ENCODE measurements around the gene INPP4B.

Gene INPP4B

DNA sequence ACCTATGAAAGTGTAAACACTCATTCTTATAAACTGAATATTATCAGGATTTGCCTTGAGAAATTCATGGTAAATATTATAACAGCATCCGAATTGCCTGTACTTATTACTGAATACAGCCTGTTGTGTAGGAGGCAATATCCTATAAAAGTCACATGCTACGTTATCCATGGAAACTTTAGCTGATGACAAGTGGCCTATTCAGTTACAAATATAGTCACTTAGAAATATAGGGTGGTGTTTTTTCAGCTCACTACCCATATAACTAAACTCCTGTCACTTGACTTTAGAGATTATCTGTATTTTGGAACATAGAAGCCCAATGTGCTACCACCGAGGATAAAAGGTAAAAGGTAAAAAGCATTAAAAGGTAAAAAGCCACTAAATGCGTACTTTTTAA is 493.4 kb downstream of the INPP4B start:
- no peak for DNase-seq (ENCODE audit: low read depth in 2 of 2)

DNA sequence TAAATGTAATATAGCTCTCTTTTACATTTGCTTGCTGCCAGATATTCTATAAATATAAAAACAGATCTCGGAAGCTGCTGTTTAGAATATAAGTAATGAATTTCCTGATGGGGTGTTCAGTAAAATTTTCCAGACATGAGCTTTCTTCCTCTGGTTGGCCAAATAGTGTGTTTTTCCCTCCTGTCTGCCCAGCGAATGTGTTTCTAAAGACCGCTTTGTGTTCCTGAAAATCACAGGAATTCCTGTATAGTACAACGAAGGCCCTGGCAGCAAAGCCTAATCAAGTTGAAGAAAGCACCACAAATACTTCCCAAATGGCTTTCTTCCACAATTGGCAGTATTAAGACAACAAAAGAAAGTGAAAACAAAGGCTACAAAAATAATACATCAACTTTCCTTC is 494.1 kb downstream of the INPP4B start:
- DNase-seq (ENCODE audit: low read depth in 2 of 2), result no peak

GRCh38 chr4:142350871-142351270 is 495.2 kb downstream of the INPP4B start:
- DNase-seq (ENCODE audit: low read depth in 2 of 2), result no peak

- DNase-seq (ENCODE audit: low read depth in 2 of 2), result no peak
Measured at GRCh38 chr4:142348613-142349021, 497.5 kb downstream of the INPP4B start.

GRCh38 chr4:142347241-142347640 is 498.9 kb downstream of the INPP4B start:
- DNase-seq (ENCODE audit: low read depth in 2 of 2), result no peak

DNA sequence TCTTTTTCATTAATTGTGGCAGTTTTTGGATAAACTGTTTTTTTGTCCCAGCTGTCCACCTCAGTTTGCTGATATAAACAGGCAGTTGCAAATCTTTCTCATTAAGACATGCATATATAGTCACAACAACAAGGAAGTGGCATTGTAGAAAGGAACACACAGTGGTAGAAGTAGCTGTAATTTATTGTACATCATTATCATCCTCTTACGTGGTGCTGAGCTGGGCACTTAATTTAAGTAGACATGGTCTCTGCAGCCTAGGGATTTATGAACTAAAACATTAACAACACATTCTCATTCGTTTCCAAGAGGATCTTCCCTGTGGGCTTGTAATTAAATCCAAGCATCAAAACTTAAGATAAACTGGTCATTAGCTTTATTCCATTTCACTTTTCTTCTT is 500.2 kb downstream of the INPP4B start:
- DNase-seq (ENCODE audit: low read depth in 2 of 2), result no peak

GRCh38 chr4:142341268-142341667 is 504.8 kb downstream of the INPP4B start:
- no peak for DNase-seq (ENCODE audit: low read depth in 2 of 2)

DNA sequence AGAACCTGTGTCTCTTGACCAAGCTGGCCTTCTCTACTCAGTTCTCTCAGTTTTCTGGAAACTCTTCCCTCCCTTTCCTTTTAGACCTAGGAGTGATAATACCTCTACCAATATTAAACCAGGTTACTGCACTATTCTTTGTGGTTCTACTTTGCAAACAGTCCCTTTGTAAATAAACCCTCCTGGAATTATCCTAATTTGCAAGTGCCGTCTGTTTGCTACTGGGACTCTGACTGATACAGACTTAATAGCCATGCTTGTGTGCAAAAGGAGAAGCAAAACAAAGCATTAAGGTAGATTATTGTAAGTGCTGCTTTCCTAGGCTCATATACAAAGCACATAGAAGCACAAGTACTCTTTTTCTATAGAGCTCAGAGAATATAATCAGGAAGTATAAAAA is 507.0 kb downstream of the INPP4B start:
- no peak for DNase-seq (ENCODE audit: low read depth in 2 of 2)

DNA sequence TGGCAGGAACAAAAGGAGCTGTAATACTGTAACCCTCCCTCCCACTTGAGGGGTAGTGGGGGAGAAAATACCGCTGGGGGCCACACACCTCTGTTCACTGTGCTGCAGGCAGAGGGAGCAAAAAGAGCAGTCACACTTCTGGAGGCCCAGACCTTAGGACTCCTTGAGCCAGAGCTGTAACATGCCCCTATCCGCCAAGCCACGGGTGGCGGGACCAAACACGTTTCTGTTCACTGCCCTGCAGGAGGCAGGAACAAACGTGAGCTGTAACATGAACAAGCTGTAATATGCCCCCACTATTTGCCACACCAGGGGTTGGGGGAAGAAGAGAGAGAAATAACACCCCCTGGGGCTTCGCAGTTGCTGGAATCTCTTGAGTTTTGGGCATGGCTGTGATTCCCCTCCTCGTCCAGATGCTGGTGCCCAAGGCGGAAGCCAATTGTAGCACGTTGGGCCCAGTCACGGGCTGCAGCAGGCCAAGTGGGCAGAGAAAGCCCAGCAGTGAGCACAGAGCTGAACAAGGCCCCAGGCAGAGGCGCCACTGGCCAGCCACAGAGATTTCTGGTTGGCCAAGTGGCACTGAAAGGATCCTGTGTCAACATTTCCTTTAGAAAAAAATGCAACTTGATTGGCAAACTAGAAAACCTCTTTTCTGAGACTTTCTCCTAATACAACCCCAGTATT is 509.7 kb downstream of the INPP4B start:
- DNase-seq (ENCODE audit: low read depth in 2 of 2), result no peak

DNA sequence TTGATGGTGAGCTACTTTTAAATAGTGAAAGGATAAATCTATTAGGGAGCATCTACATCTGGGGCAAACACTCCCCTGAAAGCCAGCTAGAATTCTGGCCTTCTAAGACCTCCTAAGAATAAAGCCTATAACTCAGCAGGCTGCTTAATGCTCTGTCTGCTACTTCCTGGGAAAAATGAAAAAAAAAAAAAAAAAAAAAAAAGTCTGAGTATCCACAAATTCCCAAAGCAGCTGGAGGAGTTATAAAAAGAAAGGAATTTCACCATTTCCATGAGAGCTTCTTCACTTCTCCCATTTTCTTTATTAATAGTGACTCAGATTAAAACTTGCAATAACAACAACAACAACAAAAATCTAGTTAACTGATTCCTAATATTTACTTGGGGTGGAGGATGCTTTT is 511.2 kb downstream of the INPP4B start:
- DNase-seq (ENCODE audit: low read depth in 2 of 2), result no peak

GRCh38 chr4:142331646-142332045 is 514.5 kb downstream of the INPP4B start:
- no peak for DNase-seq (ENCODE audit: low read depth in 2 of 2)

DNA sequence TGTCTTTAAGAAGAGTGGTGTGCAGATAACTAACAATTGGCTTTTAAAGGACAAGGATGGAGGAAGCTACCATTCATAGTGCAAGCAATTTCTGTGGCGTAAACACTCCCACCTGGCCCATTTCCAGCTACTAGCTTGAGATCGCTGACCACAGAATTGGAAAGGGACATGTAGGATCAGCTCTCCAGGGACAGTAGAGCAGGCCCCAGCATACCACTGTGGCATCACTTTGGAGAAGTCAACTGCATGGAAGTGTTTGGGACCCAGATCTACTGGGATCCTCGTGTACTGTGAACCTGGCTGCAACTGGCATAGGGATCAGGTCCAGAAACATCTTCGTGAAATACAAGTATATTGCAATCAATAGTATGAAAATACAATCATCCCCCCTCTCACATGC is 515.0 kb downstream of the INPP4B start:
- no peak for DNase-seq (ENCODE audit: low read depth in 2 of 2)

DNA sequence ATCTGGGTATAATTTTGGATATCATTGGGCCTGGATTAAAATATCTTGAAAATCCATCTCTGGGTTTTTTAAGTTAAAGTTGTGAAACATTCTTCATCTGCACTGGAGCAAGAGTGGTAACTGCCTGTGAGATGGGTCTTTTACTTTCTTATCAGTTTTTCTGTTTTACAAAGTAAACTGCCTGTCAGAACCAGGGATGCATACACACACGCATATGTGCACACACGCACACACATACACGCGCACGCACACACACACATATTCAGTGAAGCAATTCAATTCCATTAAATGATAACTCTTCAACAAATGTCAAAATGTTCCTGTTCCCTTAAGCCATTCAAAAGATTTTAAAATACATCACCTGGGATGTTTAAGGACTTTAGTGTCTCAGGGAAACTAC is 515.8 kb downstream of the INPP4B start:
- DNase-seq (ENCODE audit: low read depth in 2 of 2), result no peak

GRCh38 chr4:142329313-142329712 is 516.8 kb downstream of the INPP4B start:
- no peak for DNase-seq (ENCODE audit: low read depth in 2 of 2)

- DNase-seq (ENCODE audit: low read depth in 2 of 2), result no peak
Measured at GRCh38 chr4:142326181-142326580, 519.9 kb downstream of the INPP4B start.

DNA sequence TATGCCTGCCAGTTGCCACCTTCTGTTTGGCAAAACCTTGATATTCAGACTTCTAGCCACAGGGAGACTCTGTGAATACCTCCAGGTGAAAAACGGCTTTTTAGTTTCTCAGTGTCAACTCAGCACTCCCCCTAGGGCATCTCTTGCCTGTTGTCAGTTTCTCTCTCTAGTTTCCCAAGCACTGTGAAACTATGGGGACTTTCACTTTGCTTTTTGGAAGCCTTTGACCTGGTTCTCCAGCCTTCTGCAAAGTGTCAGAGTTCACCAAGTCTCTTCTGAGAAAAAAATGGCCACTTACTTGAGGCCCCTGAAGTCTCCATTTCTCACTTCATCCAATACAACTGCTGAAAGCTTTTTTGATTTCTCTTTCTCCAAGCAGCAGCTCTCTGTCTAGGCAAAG is 521.5 kb downstream of the INPP4B start:
- no peak for DNase-seq (ENCODE audit: low read depth in 2 of 2)

GRCh38 chr4:142322996-142323395 is 523.1 kb downstream of the INPP4B start:
- no peak for DNase-seq (ENCODE audit: low read depth in 2 of 2)

GRCh38 chr4:142318280-142318679 is 527.8 kb downstream of the INPP4B start:
- no peak for DNase-seq (ENCODE audit: low read depth in 2 of 2)

GRCh38 chr4:142316913-142317312 is 529.2 kb downstream of the INPP4B start:
- no peak for DNase-seq (ENCODE audit: low read depth in 2 of 2)

GRCh38 chr4:142316025-142316424 is 530.1 kb downstream of the INPP4B start:
- no peak for DNase-seq (ENCODE audit: low read depth in 2 of 2)

DNA sequence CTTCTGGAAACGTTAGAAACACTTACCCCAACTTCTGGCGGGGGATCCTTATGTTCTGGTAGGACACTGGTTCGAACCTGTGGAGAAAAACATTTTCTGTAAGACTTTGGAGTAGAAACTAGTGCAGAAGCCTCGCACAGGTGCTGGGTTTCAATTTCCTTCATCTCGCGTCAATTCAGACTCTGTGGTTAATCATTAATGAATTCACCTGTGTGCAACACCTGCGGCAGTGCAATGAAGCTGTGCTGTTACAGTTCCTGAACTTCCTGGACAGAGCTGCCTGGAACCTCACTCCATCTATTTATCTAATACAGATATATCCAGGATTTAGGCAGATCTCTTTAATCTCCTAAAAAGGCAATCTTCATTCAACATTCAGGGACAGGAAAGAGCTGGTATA is 531.4 kb downstream of the INPP4B start:
- DNase-seq (ENCODE audit: low read depth in 2 of 2), result no peak

DNA sequence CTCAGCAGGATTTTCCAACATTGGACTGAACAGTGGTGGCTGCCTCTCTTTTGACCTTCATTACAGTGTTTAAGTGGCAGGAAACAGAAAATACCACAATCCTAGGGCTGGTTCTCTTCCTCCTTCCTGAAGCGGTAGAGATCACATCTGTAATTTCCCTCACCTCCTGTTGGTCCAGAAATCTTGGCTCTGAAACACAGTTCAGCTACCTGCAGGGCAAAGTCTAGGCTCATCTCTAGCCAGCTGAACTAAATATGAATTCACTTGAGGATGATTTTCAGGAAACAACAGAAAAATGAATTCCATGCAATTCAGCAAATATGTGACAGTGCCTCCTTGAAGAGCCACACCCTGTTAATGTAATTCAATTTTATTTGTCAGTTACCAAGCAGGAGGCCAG is 531.9 kb downstream of the INPP4B start:
- DNase-seq (ENCODE audit: low read depth in 2 of 2), result no peak

DNA sequence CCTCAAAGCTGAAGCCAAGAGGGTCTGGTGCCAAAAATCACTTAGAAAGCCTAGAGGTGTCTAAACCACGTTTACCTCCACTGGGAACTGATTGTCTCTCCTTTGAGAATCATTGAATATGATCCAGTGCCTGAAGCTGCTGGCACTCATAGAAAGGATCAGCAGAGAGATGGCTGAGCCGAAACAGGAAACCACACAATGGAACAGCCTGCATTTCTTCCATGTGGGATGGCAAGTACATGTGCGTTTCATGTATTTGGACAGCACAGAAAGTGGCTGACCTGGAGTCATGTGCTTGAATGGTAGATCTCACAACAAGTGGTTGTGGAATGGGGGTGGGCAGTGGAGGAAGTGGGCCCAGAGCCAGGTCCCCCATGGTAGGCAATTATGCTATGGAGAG is 533.7 kb downstream of the INPP4B start:
- DNase-seq (ENCODE audit: low read depth in 2 of 2), result no peak

DNA sequence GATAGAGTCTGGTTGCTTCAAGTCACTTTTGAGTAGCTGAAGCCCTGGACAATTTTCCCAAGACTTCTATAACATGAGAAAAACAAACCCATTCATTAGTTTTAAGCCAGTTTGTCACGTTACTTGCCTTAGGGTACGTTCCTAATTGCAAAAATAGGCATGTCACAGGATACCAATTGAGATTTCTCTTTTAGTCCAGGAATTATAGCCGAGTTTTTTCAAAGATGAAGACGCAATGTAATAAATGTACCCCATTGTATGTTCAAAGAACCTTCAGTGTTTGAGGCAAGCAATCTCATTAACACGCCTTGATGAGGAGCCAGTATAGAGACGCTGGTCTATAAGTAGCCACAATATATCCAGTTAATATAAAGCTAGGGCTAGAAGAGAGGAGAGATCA is 534.2 kb downstream of the INPP4B start:
- DNase-seq (ENCODE audit: low read depth in 2 of 2), result no peak

Measured in activated CD4-positive, alpha-beta T cell treated with anti-CD3 and anti-CD28 coated beads for 24 hours (primary cell).